Measurements from ENCODE around the gene GPRC5C. TPM values are rescaled to one million over a fixed set of nuclear protein-coding genes. Genes with fewer than 3 reads are reported as not detected.
A peak's percentile ranks its signal among the peaks of the same experiment; 100 is the strongest.

Gene GPRC5C
- total and polyA plus RNA-seq, 3 experiments from 2014 or later, result 0.27 TPM; not detected in 2

GRCh38 chr17:74457146-74457819 is 25.4 kb downstream of the GPRC5C start:
- Histone ChIP-seq H3K9me3 (ENCODE audit: low read length) (no peaks in the 10 kb centered on the region), H3K27me3 (ENCODE audit: insufficient read depth, low read length, poor library complexity, severe bottlenecking) (no peaks in the 10 kb centered on the region), H3K36me3 (ENCODE audit: insufficient read depth, low read length) (no peaks in the 10 kb centered on the region), H3K4me3 (ENCODE audit: low read length) (no peak overlapping the region), H3K4me1 (ENCODE audit: insufficient read depth, low read length) (peaks cover 40% of the 10 kb centered on the region), H3K27ac (ENCODE audit: low read depth, low read length) (no peak overlapping the region)
- peaks cover 51 to 62% (median 54%) of the 10 kb centered on the region in 3 donors for H3K4me1 Mint-ChIP-seq
- peak; percentile 49 to 79 (median 63) for DNase-seq
- H3K36me3 Mint-ChIP-seq, result no peaks in the 10 kb centered on the region
- H3K27ac Mint-ChIP-seq, result peak overlapping the region in 4 of 8 donors; percentile 8 to 73 (median 62)
- CTCF ChIA-PET, result interaction anchor here (0.6 to 10.9 kb wide), 26 partner anchors 9 to 255 kb away, joined by 3 to 88 read pairs (median 4); partner anchors contain the start of genes CD300A and GPR142
- POLR2A ChIA-PET, result interaction anchor here (1.4 kb wide), 1 partner anchor 78 kb away, joined by 5 read pairs; no protein-coding TSS in a partner anchor
- H3K27me3 Mint-ChIP-seq, result peaks cover 0 to 3% of the 10 kb centered on the region in 2 donors
- H3K4me3 Mint-ChIP-seq, result peak overlapping the region in 6 of 7 donors; percentile 8 to 61 (median 32)
- H3K9me3 Mint-ChIP-seq, result no peaks in the 10 kb centered on the region

GRCh38 chr17:74457820-74458166 is 25.9 kb downstream of the GPRC5C start:
- ChIA-PET CTCF (interaction anchor here (0.6 to 10.9 kb wide), 16 partner anchors 9 to 157 kb away, joined by 3 to 88 read pairs (median 8); partner anchors contain the start of genes CD300A and GPR142), POLR2A (interaction anchor here (1.4 kb wide), 1 partner anchor 78 kb away, joined by 5 read pairs; no protein-coding TSS in a partner anchor)
- no peaks in the 10 kb centered on the region for H3K36me3 ChIP-seq (ENCODE audit: insufficient read depth, low read length)
- peak overlapping the region in 4 of 7 donors; percentile 8 to 53 (median 34) for H3K4me3 Mint-ChIP-seq
- no peak for DNase-seq
- peaks cover 48 to 57% (median 51%) of the 10 kb centered on the region in 3 donors for H3K4me1 Mint-ChIP-seq
- no peaks in the 10 kb centered on the region for H3K9me3 Mint-ChIP-seq
- no peaks in the 10 kb centered on the region for H3K27me3 ChIP-seq (ENCODE audit: insufficient read depth, low read length, poor library complexity, severe bottlenecking)
- H3K4me3 ChIP-seq (ENCODE audit: low read length), result no peak overlapping the region
- H3K27me3 Mint-ChIP-seq, result peaks cover 0 to 2% of the 10 kb centered on the region in 2 donors
- peak overlapping the region in 1 of 8 donors; percentile 55 for H3K27ac Mint-ChIP-seq
- no peak overlapping the region for H3K27ac ChIP-seq (ENCODE audit: low read depth, low read length)
- no peaks in the 10 kb centered on the region for H3K9me3 ChIP-seq (ENCODE audit: low read length)
- no peaks in the 10 kb centered on the region for H3K36me3 Mint-ChIP-seq
- peaks cover 42% of the 10 kb centered on the region for H3K4me1 ChIP-seq (ENCODE audit: insufficient read depth, low read length)

GRCh38 chr17:74458835-74459234 is 26.9 kb downstream of the GPRC5C start:
- no peak overlapping the region for H3K4me3 ChIP-seq (ENCODE audit: low read length)
- H3K9me3 ChIP-seq (ENCODE audit: low read length), result no peaks in the 10 kb centered on the region
- H3K27ac ChIP-seq (ENCODE audit: low read depth, low read length), result no peak overlapping the region
- no peaks in the 10 kb centered on the region for H3K27me3 ChIP-seq (ENCODE audit: insufficient read depth, low read length, poor library complexity, severe bottlenecking)
- Mint-ChIP-seq H3K4me1 (peaks cover 46 to 60% (median 49%) of the 10 kb centered on the region in 3 donors), H3K36me3 (no peaks in the 10 kb centered on the region), H3K4me3 (peak overlapping the region in 2 of 7 donors; percentile 9 to 61), H3K27ac (peak overlapping the region in 3 of 8 donors; percentile 27 to 69 (median 47)), H3K27me3 (peaks cover 0 to 4% of the 10 kb centered on the region in 2 donors), H3K9me3 (no peaks in the 10 kb centered on the region)
- CTCF ChIA-PET, result interaction anchor here (1.1 to 10.9 kb wide), 5 partner anchors 9 to 158 kb away, joined by 3 to 88 read pairs (median 19); partner anchors contain the start of gene GPR142
- DNase-seq, result no peak
- no peaks in the 10 kb centered on the region for H3K36me3 ChIP-seq (ENCODE audit: insufficient read depth, low read length)
- POLR2A ChIA-PET, result no interaction called here
- peaks cover 45% of the 10 kb centered on the region for H3K4me1 ChIP-seq (ENCODE audit: insufficient read depth, low read length)

- Mint-ChIP-seq H3K4me3 (no peak overlapping the region), H3K27ac (peak overlapping the region in 1 of 8 donors; percentile 21), H3K4me1 (peaks cover 44 to 60% (median 46%) of the 10 kb centered on the region in 3 donors), H3K36me3 (no peaks in the 10 kb centered on the region), H3K27me3 (peaks cover 0 to 4% of the 10 kb centered on the region in 2 donors), H3K9me3 (no peaks in the 10 kb centered on the region)
- H3K36me3 ChIP-seq (ENCODE audit: insufficient read depth, low read length), result no peaks in the 10 kb centered on the region
- ChIA-PET CTCF (interaction anchor here (1.1 to 10.9 kb wide), 5 partner anchors 8 to 159 kb away, joined by 3 to 88 read pairs (median 19); partner anchors contain the start of gene GPR142), POLR2A (no interaction called here)
- H3K27me3 ChIP-seq (ENCODE audit: insufficient read depth, low read length, poor library complexity, severe bottlenecking), result no peaks in the 10 kb centered on the region
- no peaks in the 10 kb centered on the region for H3K9me3 ChIP-seq (ENCODE audit: low read length)
- H3K4me3 ChIP-seq (ENCODE audit: low read length), result no peak overlapping the region
- H3K27ac ChIP-seq (ENCODE audit: low read depth, low read length), result no peak overlapping the region
- no peak for DNase-seq
- H3K4me1 ChIP-seq (ENCODE audit: insufficient read depth, low read length), result peaks cover 47% of the 10 kb centered on the region
Measured at GRCh38 chr17:74459622-74460021, 27.7 kb downstream of the GPRC5C start.

- POLR2A ChIA-PET, result no interaction called here
- DNase-seq, result no peak
- H3K9me3 Mint-ChIP-seq, result no peaks in the 10 kb centered on the region
- peaks cover 52% of the 10 kb centered on the region for H3K4me1 ChIP-seq (ENCODE audit: insufficient read depth, low read length)
- H3K27me3 ChIP-seq (ENCODE audit: insufficient read depth, low read length, poor library complexity, severe bottlenecking), result no peaks in the 10 kb centered on the region
- H3K4me3 ChIP-seq (ENCODE audit: low read length), result no peak overlapping the region
- CTCF ChIA-PET, result interaction anchor here (6.8 to 10.9 kb wide), 2 partner anchors 19 to 81 kb away, joined by 57 to 88 read pairs; no protein-coding TSS in a partner anchor
- peaks cover 0 to 4% of the 10 kb centered on the region in 2 donors for H3K27me3 Mint-ChIP-seq
- no peaks in the 10 kb centered on the region for H3K36me3 ChIP-seq (ENCODE audit: insufficient read depth, low read length)
- no peaks in the 10 kb centered on the region for H3K9me3 ChIP-seq (ENCODE audit: low read length)
- H3K27ac ChIP-seq (ENCODE audit: low read depth, low read length), result no peak overlapping the region
- H3K4me3 Mint-ChIP-seq, result peak overlapping the region in 1 of 7 donors; percentile 37
- H3K36me3 Mint-ChIP-seq, result no peaks in the 10 kb centered on the region
- H3K27ac Mint-ChIP-seq, result peak overlapping the region in 3 of 8 donors; percentile 21 to 81 (median 77)
- peaks cover 38 to 55% (median 46%) of the 10 kb centered on the region in 3 donors for H3K4me1 Mint-ChIP-seq
Measured at GRCh38 chr17:74460241-74460640, 28.4 kb downstream of the GPRC5C start.

GRCh38 chr17:74460996-74461395 is 29.1 kb downstream of the GPRC5C start:
- Histone ChIP-seq H3K4me1 (ENCODE audit: insufficient read depth, low read length) (peaks cover 59% of the 10 kb centered on the region), H3K9me3 (ENCODE audit: low read length) (no peaks in the 10 kb centered on the region), H3K36me3 (ENCODE audit: insufficient read depth, low read length) (no peaks in the 10 kb centered on the region), H3K27me3 (ENCODE audit: insufficient read depth, low read length, poor library complexity, severe bottlenecking) (no peaks in the 10 kb centered on the region), H3K4me3 (ENCODE audit: low read length) (no peak overlapping the region), H3K27ac (ENCODE audit: low read depth, low read length) (no peak overlapping the region)
- ChIA-PET CTCF (interaction anchor here (1.0 to 10.9 kb wide), 2 partner anchors 11 to 81 kb away, joined by 3 to 88 read pairs; no protein-coding TSS in a partner anchor), POLR2A (no interaction called here)
- H3K27me3 Mint-ChIP-seq, result peaks cover 0 to 4% of the 10 kb centered on the region in 2 donors
- DNase-seq, result no peak
- H3K27ac Mint-ChIP-seq, result peak overlapping the region in 4 of 8 donors; percentile 48 to 89 (median 58)
- no peaks in the 10 kb centered on the region for H3K36me3 Mint-ChIP-seq
- H3K9me3 Mint-ChIP-seq, result no peaks in the 10 kb centered on the region
- H3K4me1 Mint-ChIP-seq, result peaks cover 33 to 52% (median 42%) of the 10 kb centered on the region in 3 donors
- peak overlapping the region in 2 of 7 donors; percentile 15 to 77 for H3K4me3 Mint-ChIP-seq

- Mint-ChIP-seq H3K4me3 (peak overlapping the region in 6 of 7 donors; percentile 17 to 77 (median 43)), H3K36me3 (peaks cover 0 to 3% (median 0%) of the 10 kb centered on the region in 3 donors), H3K4me1 (peaks cover 32 to 52% (median 40%) of the 10 kb centered on the region in 3 donors), H3K27me3 (peaks cover 0 to 4% of the 10 kb centered on the region in 2 donors), H3K9me3 (no peaks in the 10 kb centered on the region), H3K27ac (peak overlapping the region in 5 of 8 donors; percentile 48 to 89 (median 61))
- no peak overlapping the region for H3K4me3 ChIP-seq (ENCODE audit: low read length)
- DNase-seq, result no peak
- no peaks in the 10 kb centered on the region for H3K9me3 ChIP-seq (ENCODE audit: low read length)
- H3K4me1 ChIP-seq (ENCODE audit: insufficient read depth, low read length), result peaks cover 64% of the 10 kb centered on the region
- H3K27ac ChIP-seq (ENCODE audit: low read depth, low read length), result no peak overlapping the region
- no peaks in the 10 kb centered on the region for H3K36me3 ChIP-seq (ENCODE audit: insufficient read depth, low read length)
- no peaks in the 10 kb centered on the region for H3K27me3 ChIP-seq (ENCODE audit: insufficient read depth, low read length, poor library complexity, severe bottlenecking)
- ChIA-PET POLR2A (no interaction called here), CTCF (interaction anchor here (1.0 kb wide), 1 partner anchor 10 kb away, joined by 3 read pairs; no protein-coding TSS in a partner anchor)
Measured at GRCh38 chr17:74461611-74462010, 29.7 kb downstream of the GPRC5C start.

All from CD8-positive, alpha-beta memory T cell (primary cell).